Measurements from ENCODE around the gene SFMBT2. TPM values are rescaled to one million over a fixed set of nuclear protein-coding genes. Genes with fewer than 3 reads are reported as not detected.
"Not testable (repeated sequence)": the region's sequence is repeated elsewhere in the genome, so short reads cannot be mapped to it uniquely, and the experiment has no call there.

Gene SFMBT2
- polyA plus RNA-seq, 1 donor from 2014 or later: 1.6 TPM

- Mint-ChIP-seq H3K27ac (peak overlapping the region in 2 of 3 donors; percentile 42 to 47), H3K4me1 (peaks cover 23 to 31% (median 26%) of the 10 kb centered on the region in 3 donors), H3K27me3 (no peaks in the 10 kb centered on the region), H3K36me3 (peaks cover 5% of the 10 kb centered on the region), H3K4me3 (no peak overlapping the region), H3K9me3 (peaks cover 0 to 7% (median 1%) of the 10 kb centered on the region in 3 donors)
Measured at GRCh38 chr10:7320072-7320471, 90.8 kb downstream of the SFMBT2 start.

- Mint-ChIP-seq H3K4me1 (peaks cover 25 to 31% (median 26%) of the 10 kb centered on the region in 3 donors), H3K4me3 (peak overlapping the region in 1 of 4 donors; percentile 82), H3K27me3 (no peaks in the 10 kb centered on the region), H3K9me3 (peaks cover 0 to 7% (median 1%) of the 10 kb centered on the region in 3 donors), H3K27ac (peak overlapping the region in 2 of 3 donors; percentile 42 to 47), H3K36me3 (peaks cover 6% of the 10 kb centered on the region)
Measured at GRCh38 chr10:7319632-7320031, 91.2 kb downstream of the SFMBT2 start.

GRCh38 chr10:7318836-7319235, 92.0 kb downstream of the SFMBT2 start:
- Mint-ChIP-seq H3K36me3 (peaks cover 9% of the 10 kb centered on the region), H3K27ac (no peak overlapping the region), H3K27me3 (no peaks in the 10 kb centered on the region), H3K4me1 (peaks cover 25 to 35% (median 28%) of the 10 kb centered on the region in 3 donors), H3K9me3 (peaks cover 0 to 1% (median 0%) of the 10 kb centered on the region in 3 donors), H3K4me3 (peak overlapping the region in 2 of 4 donors; percentile 47 to 51)

GRCh38 chr10:7317786-7318446, 92.9 kb downstream of the SFMBT2 start:
- peaks cover 25 to 35% (median 28%) of the 10 kb centered on the region in 3 donors for H3K4me1 Mint-ChIP-seq
- H3K27ac Mint-ChIP-seq: peak overlapping the region in 1 of 3 donors; percentile 62
- peak overlapping the region in 1 of 4 donors; percentile 36 for H3K4me3 Mint-ChIP-seq
- H3K36me3 Mint-ChIP-seq: peaks cover 11% of the 10 kb centered on the region
- H3K9me3 Mint-ChIP-seq: peaks cover 0 to 1% (median 0%) of the 10 kb centered on the region in 3 donors
- no peaks in the 10 kb centered on the region for H3K27me3 Mint-ChIP-seq

- Mint-ChIP-seq H3K4me3 (no peak overlapping the region), H3K27me3 (no peaks in the 10 kb centered on the region), H3K36me3 (peaks cover 6% of the 10 kb centered on the region), H3K9me3 (no peaks in the 10 kb centered on the region), H3K4me1 (peaks cover 25 to 35% (median 28%) of the 10 kb centered on the region in 3 donors), H3K27ac (no peak overlapping the region)
Measured at GRCh38 chr10:7316839-7317238, 94.0 kb downstream of the SFMBT2 start.

- Mint-ChIP-seq H3K27ac (peak overlapping the region in 1 of 3 donors; percentile 83), H3K9me3 (no peaks in the 10 kb centered on the region), H3K36me3 (peaks cover 6% of the 10 kb centered on the region), H3K4me3 (no peak overlapping the region), H3K27me3 (no peaks in the 10 kb centered on the region), H3K4me1 (peaks cover 25 to 35% (median 28%) of the 10 kb centered on the region in 3 donors)
Measured at GRCh38 chr10:7315906-7316305, 94.9 kb downstream of the SFMBT2 start.

GRCh38 chr10:7314170-7314569, 96.7 kb downstream of the SFMBT2 start:
- peaks cover 6% of the 10 kb centered on the region for H3K36me3 Mint-ChIP-seq
- no peaks in the 10 kb centered on the region for H3K27me3 Mint-ChIP-seq
- H3K27ac Mint-ChIP-seq: no peak overlapping the region
- no peaks in the 10 kb centered on the region for H3K9me3 Mint-ChIP-seq
- peaks cover 19 to 31% (median 21%) of the 10 kb centered on the region in 3 donors for H3K4me1 Mint-ChIP-seq
- H3K4me3 Mint-ChIP-seq: no peak overlapping the region

GRCh38 chr10:7312488-7312857, 98.4 kb downstream of the SFMBT2 start:
- Mint-ChIP-seq H3K27me3 (no peaks in the 10 kb centered on the region), H3K4me1 (peaks cover 6 to 17% (median 7%) of the 10 kb centered on the region in 3 donors), H3K27ac (peak overlapping the region in 1 of 3 donors; percentile 48), H3K9me3 (no peaks in the 10 kb centered on the region), H3K36me3 (peaks cover 6% of the 10 kb centered on the region), H3K4me3 (no peak overlapping the region)

GRCh38 chr10:7311850-7312487, 98.9 kb downstream of the SFMBT2 start:
- Mint-ChIP-seq H3K4me1 (peaks cover 7 to 21% (median 10%) of the 10 kb centered on the region in 3 donors), H3K27ac (peak overlapping the region in 1 of 3 donors; percentile 48), H3K4me3 (peak overlapping the region in 1 of 4 donors; percentile 28)
- H3K9me3 Mint-ChIP-seq, H3K36me3 Mint-ChIP-seq, H3K27me3 Mint-ChIP-seq: not testable (repeated sequence)

- H3K36me3 Mint-ChIP-seq: peaks cover 6% of the 10 kb centered on the region
- H3K27ac Mint-ChIP-seq: no peak overlapping the region
- peaks cover 0 to 3% (median 0%) of the 10 kb centered on the region in 3 donors for H3K9me3 Mint-ChIP-seq
- no peaks in the 10 kb centered on the region for H3K27me3 Mint-ChIP-seq
- peak overlapping the region in 1 of 4 donors; percentile 28 for H3K4me3 Mint-ChIP-seq
- peaks cover 10 to 26% (median 10%) of the 10 kb centered on the region in 3 donors for H3K4me1 Mint-ChIP-seq
Measured at GRCh38 chr10:7311218-7311849, 99.5 kb downstream of the SFMBT2 start.

GRCh38 chr10:7310076-7310475, 100.8 kb downstream of the SFMBT2 start:
- Mint-ChIP-seq H3K4me3 (no peak overlapping the region), H3K9me3 (peaks cover 0 to 3% (median 0%) of the 10 kb centered on the region in 3 donors), H3K27ac (no peak overlapping the region), H3K27me3 (no peaks in the 10 kb centered on the region), H3K36me3 (peaks cover 6% of the 10 kb centered on the region), H3K4me1 (peaks cover 7 to 21% (median 10%) of the 10 kb centered on the region in 3 donors)

- Mint-ChIP-seq H3K4me1 (peaks cover 5 to 17% (median 9%) of the 10 kb centered on the region in 3 donors), H3K36me3 (peaks cover 1% of the 10 kb centered on the region), H3K27ac (no peak overlapping the region), H3K9me3 (peaks cover 0 to 3% (median 1%) of the 10 kb centered on the region in 3 donors), H3K27me3 (no peaks in the 10 kb centered on the region), H3K4me3 (no peak overlapping the region)
Measured at GRCh38 chr10:7308826-7309225, 102.0 kb downstream of the SFMBT2 start.

- H3K4me1 Mint-ChIP-seq: peaks cover 5 to 21% (median 9%) of the 10 kb centered on the region in 3 donors
- no peak overlapping the region for H3K27ac Mint-ChIP-seq
- peaks cover 0 to 3% (median 1%) of the 10 kb centered on the region in 3 donors for H3K9me3 Mint-ChIP-seq
- peaks cover 3% of the 10 kb centered on the region for H3K36me3 Mint-ChIP-seq
- H3K27me3 Mint-ChIP-seq: no peaks in the 10 kb centered on the region
- peak overlapping the region in 3 of 4 donors; percentile 64 to 77 (median 70) for H3K4me3 Mint-ChIP-seq
Measured at GRCh38 chr10:7306616-7307015, 104.2 kb downstream of the SFMBT2 start.

GRCh38 chr10:7306147-7306546, 104.7 kb downstream of the SFMBT2 start:
- no peaks in the 10 kb centered on the region for H3K27me3 Mint-ChIP-seq
- H3K4me3 Mint-ChIP-seq: peak overlapping the region; percentile 64 to 77 (median 67)
- peak overlapping the region in 2 of 3 donors; percentile 43 to 82 for H3K27ac Mint-ChIP-seq

GRCh38 chr10:7305053-7305452, 105.8 kb downstream of the SFMBT2 start:
- H3K4me1 Mint-ChIP-seq: peaks cover 5 to 21% (median 9%) of the 10 kb centered on the region in 3 donors
- no peak overlapping the region for H3K27ac Mint-ChIP-seq
- H3K9me3 Mint-ChIP-seq: peaks cover 0 to 3% (median 1%) of the 10 kb centered on the region in 3 donors
- H3K4me3 Mint-ChIP-seq: no peak overlapping the region
- peaks cover 3% of the 10 kb centered on the region for H3K36me3 Mint-ChIP-seq
- no peaks in the 10 kb centered on the region for H3K27me3 Mint-ChIP-seq

More at GRCh38 chr10:7306147-7306546, 104.7 kb downstream of the SFMBT2 start:
- peaks cover 0 to 3% (median 1%) of the 10 kb centered on the region in 3 donors for H3K9me3 Mint-ChIP-seq
- H3K36me3 Mint-ChIP-seq: peaks cover 3% of the 10 kb centered on the region
- H3K4me1 Mint-ChIP-seq: peaks cover 5 to 21% (median 9%) of the 10 kb centered on the region in 3 donors

Data from IgD-negative memory B cell (primary cell).